ENCODE data around the gene OAS1.

OAS1 gene

GRCh38 chr12:112906712-112907414 is at the start of gene OAS1:
TSS of gene OAS1 (plus strand) at chr12:112906962. CDS start at chr12:112907040, 78 bp downstream.
- peak; percentile 27 for DNase-seq

DNA sequence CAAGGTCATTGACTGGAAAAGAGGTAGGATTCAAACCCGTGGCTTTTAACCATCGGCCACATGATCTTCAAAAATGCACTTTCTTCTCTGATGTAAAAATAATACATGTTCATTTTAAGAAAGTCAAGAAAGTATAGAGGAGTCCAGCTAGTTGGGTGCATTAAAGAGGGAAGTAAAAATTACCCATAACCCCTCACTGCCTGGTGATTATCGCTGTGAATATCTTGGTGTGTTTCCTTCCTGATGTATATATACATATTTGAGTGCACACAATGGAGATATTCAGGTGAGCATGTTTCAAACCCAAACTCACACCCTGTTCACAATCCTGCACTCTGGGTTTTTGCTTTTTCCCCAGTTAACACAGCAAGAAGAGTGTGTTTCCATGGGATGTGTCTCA is 47.5 kb upstream of the OAS1 start:
- no peak for DNase-seq

DNA sequence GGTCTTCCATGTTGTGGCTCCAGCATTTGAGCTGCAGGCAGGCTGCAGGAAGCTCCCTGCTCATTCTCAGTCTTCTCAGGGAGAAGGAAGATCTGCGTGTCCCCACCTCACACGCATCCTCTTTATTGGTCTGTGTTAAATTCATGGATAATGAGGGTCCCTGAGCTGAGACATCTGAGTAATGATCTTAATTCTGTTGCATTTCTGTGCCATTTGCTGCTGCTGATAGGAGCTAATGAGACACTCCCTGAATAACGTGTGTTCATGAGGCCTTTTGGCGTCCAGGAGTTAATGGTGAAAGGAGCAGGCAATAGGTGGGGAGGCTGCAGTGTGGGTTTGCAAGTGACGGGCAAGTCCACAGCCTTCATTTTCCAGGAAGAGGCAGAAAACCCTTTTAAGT is 46.6 kb upstream of the OAS1 start:
- no peak for DNase-seq

GRCh38 chr12:112861284-112861683 is 45.5 kb upstream of the OAS1 start:
- no peak for DNase-seq

DNA sequence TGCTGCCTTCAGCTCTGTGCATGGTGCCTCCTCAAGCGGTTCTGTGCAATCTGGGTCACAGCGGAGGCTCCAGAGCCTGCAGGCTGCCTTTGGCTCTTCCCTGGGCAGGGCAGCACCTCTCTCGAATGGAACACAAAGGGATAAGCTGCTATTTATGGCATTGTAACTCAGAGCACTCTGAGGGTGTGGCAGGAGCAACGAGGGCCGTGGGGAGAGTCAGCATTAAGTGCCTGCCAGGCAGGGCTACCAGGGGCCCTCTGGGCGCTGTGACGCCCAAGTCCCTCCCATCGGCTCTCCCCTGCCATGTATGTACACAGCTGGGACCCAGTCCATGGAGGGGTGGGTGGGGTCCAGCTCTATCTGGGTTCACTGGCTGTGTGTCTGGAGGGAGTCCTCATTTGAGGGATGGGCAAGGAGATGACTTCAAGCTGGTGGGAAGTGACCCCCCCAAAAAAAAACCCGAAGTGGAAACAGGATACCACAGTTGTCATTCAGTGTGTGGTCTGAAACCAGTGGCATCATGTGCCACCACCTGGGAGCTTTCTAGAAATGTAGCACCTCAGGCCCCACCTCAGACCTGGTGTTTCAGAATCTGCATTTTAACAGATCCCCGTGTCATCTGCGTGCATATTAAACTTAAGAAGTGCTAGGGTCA is 44.0 kb upstream of the OAS1 start:
- DNase-seq = no peak

- DNase-seq = no peak
Measured at GRCh38 chr12:112868459-112869041, 38.2 kb upstream of the OAS1 start.

DNA sequence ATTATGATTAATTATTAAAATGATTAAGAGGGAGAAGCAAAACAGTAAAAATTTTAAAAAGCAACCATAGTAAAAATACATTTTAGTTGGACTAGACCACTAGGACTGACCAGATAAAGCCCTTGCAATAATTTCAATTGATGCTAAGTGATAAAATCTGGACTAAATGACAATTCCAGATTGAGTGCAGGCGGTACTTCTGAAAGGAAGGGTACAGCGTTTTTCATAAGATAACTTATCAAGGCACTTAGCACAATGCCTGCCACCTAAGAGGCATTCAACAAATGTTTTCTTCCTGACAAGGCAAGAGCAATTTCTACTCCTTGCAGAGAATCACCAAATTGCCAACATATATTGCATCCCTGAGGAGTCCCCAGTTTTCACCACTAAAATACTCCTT is 37.7 kb upstream of the OAS1 start:
- no peak for DNase-seq

DNA sequence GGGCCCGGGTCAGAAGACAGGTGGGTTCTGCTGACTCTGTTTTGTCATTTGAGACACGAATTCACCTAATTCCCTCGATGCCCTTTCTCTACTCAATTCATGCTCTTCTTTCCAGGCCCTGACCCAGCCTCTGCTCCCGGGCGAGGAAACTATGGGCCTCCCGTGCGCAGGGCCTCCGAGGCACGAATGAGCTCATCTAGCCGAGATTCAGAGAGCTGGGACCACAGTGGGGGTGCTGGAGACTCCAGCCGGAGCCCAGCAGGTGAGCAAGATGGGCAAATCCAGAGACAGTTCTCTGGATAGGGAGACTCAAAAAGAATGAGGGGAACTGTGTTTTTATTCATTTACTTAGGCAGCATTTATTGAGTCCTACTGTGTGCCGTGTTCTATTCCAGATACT is 37.0 kb upstream of the OAS1 start:
- DNase-seq = no peak

- DNase-seq = no peak
Measured at GRCh38 chr12:112870267-112870980, 36.3 kb upstream of the OAS1 start.

GRCh38 chr12:112875608-112876007 is 31.2 kb upstream of the OAS1 start:
- DNase-seq = no peak

GRCh38 chr12:112876506-112876905 is 30.3 kb upstream of the OAS1 start:
- DNase-seq = no peak

DNA sequence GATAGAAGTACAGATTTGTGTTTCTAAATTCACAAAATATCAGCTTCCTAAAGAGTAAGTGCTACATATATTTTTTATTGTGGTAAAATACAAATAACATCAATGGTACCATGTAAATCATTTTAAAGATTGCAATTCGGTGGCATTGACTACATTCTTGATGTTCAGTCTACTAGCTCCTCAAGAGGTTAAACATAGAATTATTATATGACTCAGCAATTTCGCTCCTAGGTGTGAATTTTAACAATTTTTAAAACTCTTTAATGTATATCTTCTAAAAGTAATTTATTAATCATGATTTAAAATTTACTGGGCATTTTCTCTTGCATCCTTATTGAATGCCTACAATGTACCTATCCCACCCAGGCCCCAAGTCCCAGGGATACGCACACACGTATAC is 29.8 kb upstream of the OAS1 start:
- DNase-seq = no peak

DNA sequence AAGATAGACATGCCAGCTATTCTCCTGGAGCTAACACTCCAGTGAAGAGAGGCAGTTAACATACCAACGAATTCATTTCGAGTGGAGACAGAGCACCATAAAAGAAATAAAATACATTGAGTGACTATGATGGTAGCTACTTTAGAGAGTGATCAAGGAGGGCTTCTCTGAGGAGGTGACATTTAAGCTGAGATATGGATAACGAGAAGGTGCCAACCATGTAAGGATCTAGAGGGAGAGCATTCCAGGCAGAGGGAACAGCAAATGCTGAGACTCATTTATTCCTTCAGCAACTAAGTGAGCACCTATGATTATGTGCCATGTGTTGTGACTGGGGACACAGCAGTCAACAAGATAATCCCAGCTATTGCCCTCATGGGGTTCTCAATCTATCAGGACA is 28.3 kb upstream of the OAS1 start:
- no peak for DNase-seq

DNA sequence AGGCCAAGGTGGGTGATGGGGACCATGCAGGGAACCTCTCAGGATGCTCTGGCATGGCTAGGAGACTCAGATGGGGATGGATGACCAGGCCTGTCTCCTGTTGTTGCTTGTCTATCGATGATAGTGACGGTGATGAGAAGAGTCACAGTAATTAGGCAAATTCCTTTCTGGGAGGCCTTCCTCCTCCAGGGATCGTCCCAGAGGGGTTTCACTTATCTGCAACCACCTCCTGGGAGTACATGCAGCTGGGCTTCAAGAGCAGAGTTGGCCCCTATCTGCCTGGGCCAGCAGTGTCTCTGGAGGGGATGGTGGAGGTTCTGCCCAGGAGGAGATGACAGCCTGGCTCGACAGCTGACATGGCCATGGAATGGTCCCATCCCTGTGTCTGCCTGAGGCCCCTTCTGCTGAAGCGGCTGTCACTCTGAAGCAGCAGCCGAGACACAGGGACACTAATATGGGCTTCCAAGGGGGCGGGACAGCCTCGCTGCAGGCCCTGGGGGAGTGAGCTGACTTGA is 27.5 kb upstream of the OAS1 start:
- DNase-seq = no peak

GRCh38 chr12:112881602-112882001 is 25.2 kb upstream of the OAS1 start:
- DNase-seq = no peak

GRCh38 chr12:112885236-112885635 is 21.5 kb upstream of the OAS1 start:
- DNase-seq = no peak

- no peak for DNase-seq
Measured at GRCh38 chr12:112887550-112887949, 19.2 kb upstream of the OAS1 start.

DNA sequence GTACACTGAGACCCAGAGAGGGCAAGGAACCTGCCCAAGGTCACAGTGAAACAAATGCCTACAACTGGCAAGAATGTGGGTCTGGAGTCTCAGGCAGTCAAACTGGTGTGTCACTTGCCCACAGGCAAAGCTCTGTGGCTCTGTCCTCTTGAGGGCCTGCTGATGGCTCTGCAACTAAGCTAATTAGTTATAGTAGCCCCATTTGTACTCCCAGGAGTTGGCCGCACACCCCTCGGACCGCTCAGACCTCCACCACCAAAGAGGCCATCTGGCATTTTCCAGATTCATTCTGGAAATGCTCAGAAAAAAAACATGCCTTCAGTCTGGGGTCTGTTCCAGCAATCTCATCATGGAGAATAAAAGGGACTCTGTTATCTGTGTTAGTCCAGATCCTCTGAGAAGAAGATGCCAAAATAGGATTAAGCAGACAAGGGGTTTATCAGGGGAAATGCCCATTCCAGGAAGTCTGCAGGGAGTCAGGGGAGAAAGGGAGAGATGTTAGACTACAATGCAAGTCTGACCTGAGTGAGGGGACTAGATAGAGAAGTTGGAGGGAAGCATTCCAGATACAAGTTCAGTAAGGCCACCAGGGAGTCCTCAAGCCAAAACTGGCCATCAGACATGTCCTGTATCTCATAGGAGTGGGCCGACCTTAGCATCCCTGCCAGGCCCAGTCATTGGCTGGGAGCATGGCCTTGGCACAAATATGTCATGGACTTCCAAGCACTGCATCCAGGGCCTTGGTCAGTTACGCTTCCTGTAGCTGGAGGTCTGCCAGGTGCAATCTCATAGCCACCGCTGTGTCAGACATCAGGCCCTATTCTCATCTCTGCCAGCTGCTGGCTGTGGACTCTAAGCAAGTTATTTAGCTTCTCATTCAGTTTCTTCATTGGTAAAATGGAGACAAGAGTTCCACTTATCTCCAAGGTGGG is 15.4 kb upstream of the OAS1 start:
- DNase-seq = no peak

GRCh38 chr12:112892856-112893255 is 13.9 kb upstream of the OAS1 start:
- DNase-seq = no peak

DNA sequence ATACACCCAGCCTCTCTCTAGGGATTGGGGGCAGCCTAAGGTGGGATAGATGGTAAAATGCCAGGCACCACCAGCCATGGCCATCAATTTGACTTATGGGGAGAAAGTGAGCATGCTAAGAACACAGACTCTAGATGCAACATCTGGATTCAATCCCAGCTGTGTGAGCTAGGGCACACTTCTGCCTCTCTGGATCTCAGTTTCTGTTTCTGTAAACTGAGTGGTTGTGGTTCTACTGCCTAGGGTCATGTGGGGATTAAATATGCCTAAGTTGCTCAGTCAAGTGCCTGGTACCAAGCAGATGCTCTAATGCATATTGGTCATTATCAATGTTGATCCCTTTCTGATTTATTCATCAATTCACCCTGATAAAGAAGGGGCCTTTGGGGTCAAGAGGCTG is 12.6 kb upstream of the OAS1 start:
- no peak for DNase-seq

GRCh38 chr12:112898380-112898779 is 8.4 kb upstream of the OAS1 start:
- no peak for DNase-seq
